Activated CD4-positive, CD25-positive, alpha-beta regulatory T cell treated with anti-CD3 and anti-CD28 coated beads, Interleukin-2, amount 50 U/mL, for 24 hours (primary cell): ENCODE data around the gene GNAZ.

ENCODE experiments used
- ATAC-seq, 2 donors: fragments of 150-1000 bp; cut with Tn5 transposase; one replicate each; pipeline ENCODE4 v1.10.0; 2021; ENCODE audit warnings: mild to moderate bottlenecking in 1 of 2, moderate library complexity in 1 of 2

Gene GNAZ

DNA sequence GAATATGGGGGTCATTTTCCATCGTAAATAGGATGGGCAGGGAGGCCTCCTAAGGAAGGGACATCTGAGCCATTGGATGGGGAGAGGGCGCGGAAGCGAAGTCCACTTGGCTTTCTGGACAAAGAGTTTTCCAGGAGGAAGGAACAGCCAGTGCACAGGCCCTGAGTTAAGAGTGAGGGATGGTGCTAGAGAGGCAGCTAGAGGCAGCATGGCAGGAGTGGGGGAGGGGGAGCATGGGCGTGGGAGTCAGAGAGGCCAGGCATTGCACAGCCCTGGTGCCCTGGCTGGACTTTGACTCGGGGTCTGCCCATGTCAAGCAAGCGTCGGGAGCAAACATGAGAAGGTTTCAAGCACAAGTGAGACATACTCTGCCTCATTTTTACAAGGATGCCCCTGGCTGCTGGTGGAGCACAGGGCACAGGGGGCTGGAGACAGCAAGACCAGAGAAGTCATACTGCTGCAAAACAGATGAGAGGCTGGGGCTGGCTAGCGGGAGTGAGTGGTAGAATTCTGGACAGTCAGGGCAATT, 9.0 kb downstream of the GNAZ start:
- ATAC-seq: no peak

DNA sequence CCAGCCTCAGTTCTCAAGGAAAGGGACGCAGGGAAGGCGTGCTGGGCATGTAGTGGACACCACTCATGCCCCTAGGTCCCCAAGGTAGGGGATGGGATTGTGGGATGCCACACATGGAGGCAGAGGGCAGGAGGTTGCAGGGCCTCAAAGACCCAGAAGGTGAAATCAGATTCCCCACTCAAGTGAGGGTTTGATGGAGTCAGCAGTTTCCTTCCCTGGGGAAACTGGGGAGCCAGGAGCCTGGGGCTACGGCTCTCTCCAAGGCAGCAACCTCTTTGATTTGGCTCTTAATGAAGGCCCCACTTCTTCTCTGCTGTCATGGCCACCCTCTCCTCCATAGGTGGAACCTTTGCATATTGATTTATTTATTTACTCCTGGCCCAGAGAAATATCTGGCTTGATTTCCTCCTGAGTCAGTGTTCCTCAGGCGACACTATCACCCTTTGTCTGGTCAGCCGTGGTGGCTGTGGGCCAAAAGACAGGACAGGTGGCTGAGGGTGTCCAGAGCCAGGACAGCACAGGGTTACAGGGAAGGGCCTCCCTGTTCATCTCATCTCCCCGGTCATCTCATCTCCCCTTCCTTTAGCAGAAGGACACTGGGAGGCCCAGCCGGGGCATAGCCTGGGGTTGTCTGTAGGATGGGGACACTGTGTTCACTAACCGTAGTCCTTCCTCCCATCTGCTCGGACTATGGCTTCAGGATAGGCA, 9.6 kb downstream of the GNAZ start:
- ATAC-seq: no peak

DNA sequence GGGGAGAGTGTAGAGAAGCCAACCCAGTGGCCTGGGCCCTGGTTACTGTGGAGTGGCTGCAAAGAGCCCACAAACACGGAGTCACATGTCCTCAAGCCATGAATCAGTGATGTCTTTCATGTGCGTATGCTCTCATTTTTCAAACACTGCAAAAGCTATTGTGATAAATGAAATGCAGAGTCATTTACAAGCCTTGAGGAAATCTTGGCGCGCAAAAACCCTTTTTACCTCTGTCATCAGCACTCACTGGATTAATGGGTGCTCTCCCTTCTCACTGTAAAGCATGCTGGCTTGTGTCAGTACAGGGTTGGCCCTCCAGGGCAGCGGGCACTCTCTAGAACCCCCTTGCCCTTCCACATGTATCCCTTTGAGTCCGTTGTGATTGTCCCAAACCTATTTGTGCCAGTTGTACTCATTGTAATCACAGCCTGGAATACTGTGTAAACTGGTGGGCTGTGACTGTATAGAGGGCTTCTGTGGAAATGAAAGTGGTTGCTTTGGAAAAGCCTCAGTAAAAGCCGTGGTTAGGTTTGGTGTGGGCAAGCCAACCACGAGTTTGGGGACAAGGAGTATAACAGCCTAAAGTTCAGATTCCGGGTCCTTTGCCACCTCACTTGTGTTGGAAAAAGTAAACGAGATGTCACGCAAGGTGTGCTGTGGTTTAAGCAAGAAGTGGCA, 10.4 kb downstream of the GNAZ start:
- no peak for ATAC-seq

DNA sequence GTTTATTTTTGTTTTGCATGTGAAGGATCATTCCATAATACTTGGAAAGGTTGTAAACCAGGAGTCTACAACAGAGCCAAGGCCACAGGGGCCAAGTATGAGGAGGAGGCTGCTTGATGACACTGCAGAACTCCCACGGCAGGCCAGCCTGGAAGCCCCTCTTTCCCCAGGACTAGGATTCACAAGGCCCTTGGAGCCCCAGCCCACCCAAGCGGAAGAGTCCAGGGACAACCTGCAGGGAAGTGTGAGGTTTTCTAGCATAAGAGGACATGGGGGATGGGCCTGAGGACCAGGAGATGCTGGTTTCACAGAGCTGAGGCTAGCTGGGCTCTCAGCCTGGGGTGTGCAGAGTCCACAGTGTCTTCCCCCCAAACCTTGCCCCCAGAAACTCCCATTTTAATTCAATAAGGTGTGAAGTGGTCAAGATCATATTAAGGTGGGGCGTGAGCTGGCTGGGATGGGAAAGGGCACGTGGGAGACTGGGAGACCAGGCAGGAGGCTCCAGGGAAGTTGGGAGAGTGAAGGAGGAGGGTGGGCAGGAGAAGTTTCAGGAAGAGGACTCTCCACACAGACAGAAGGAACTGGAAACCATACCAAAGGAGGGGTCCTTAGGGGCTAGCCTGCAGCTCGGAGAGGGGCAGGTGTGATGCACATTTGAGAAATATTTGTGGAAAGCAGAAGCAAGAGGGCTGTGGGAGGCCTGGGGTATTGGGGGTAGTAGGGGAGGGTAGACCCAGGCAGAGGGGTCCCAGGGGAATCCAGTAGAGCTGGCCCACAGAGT, 12.4 kb downstream of the GNAZ start:
- ATAC-seq: no peak

DNA sequence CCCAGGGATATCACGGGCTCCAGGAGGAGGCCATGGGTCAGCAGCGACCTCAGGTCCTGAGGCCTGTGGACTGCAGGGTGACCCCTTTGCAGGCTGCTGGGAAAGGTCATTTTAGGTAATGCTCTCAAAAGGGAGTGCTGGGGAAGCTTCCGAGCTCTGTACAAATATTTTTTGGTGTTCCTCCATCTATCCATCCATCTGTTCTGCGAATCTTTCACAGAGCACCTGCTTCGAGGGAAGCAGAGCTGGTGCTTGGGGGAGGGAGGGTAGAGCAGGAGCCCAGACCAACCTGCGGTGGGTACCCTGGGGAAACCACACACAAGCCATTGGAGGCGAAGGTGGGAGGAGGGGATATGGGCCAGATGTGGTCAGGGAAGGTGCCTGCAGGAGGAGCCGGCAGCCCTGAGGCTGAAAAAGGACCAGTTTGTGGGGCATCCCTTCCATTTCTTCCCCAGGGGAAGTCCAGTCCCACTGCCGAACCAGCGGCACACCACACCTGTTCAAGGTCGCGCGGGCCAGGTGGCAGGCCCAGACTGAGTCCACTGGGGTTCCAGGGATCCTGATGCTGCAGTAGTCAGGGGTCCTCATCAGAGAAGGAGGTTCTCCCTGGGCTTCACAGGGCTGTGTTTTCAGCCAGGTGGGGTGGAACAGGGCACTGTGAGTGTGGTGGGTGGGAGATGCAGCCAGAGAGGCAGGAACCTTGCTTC, 13.1 kb downstream of the GNAZ start:
- ATAC-seq: no peak

DNA sequence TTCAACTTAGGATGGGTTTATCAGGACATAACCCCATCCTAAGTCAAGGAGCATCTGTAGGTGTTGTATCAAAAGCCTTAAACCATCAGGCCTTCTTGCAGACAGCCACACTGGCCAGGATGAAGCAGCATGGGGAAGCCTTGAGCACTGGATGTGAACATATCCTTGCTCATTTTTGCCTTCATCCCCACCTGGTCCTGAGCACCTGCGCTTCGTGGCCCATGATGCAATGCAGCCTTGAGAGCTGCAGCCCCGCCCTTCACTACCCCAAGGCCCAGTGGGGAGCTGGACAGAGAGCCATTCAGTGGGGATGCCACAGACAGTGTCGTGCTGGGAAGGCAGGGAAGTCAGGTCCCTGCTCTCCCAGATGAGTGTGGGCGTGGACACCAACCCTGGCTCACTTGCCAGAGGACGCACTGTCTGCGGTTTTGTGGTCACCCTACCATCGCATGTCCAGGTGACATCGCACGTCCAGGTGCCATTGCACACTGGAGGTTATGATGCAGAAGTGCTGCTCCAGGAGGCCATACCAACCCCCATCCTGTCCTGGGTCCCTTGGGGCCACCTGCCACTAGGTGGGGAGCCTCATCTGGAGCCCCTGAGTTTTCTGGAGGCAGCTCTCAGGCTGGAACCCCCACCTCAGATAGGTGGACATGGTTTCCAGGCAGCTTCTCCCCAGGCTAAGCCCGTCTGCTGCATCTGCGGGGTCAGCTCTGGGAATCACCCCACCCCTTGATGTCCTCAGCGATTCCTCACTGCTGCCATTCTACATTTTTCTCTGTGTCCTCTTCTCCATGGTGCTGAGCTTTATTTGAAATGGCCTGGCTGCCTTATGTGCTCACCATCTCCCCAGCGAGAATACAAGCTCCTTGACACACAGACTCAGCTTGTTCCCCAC, 14.4 kb downstream of the GNAZ start:
- ATAC-seq: no peak

DNA sequence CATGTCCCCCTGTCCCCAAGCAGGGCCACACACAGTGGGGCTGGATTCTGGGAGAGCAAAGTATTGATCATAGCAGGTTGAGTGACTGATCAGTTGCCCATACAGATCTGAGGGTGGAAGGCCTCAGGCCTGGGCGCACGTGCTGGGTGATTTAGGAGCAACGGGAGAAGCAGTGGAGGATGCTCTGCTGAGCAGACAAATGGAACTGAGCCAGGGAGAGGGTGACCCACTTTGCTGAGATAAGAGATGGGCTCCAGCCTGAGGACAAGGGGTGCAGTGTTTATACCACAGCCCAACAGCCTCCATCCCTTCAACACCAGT, 15.0 kb downstream of the GNAZ start:
- no peak for ATAC-seq

DNA sequence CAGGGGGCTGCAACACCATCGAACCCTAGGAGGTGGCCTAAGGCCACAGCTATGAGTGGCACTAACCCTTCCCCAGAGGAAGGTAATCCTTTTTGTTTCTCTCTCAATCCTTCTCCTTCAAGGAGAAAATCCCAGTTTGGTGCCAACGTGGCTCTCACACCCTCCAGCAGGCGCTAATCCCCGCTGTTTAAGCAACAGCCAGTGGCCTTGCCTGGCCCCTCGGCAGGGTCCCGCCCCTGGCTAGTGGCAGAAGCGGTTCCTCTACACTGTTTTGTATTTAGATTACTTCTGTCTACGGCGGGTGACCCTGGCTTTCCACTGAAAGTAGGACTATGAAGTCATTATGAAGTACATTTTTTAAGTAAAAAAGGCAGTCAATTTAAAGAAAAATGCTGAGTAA, 15.5 kb downstream of the GNAZ start:
- no peak for ATAC-seq

DNA sequence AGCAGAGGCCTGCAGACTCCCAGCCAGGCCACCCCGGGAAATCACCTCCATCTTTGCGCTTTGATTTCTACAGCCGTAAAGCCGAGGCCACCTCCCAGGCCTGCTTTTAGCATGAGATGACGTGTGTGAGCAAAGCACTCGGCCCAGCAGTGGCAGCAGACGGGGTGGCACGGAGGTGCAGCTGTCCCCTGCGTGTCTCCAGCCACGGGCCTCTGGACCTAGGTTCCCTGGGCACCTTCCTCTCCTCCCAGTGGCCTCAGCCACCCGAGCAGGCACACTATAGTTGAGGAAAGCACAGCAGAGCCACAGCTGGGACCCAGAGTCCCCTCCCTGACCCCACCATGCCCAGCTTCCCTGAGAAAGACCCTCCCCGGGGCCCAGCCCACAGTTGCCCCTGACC, 15.9 kb downstream of the GNAZ start:
- ATAC-seq: no peak

DNA sequence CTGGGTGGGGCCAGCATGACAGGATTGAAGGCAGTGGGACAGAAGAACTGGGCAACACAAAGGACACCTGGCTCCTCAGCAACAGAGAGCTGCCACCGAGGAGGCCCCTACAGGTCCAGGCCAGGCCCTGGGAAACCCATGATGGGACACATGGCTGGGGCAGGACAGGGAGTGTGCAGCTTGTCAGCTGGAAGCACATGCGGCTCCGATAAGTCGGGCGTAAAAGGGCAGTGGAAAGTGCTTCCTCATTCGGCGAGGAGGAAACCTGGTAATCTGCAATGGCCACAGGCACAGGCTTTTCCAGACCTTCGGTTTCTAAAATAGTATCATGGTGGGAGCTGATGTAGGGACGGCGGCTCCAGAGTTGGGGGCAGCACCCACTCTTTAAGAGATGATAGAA, 16.5 kb downstream of the GNAZ start:
- ATAC-seq: no peak

DNA sequence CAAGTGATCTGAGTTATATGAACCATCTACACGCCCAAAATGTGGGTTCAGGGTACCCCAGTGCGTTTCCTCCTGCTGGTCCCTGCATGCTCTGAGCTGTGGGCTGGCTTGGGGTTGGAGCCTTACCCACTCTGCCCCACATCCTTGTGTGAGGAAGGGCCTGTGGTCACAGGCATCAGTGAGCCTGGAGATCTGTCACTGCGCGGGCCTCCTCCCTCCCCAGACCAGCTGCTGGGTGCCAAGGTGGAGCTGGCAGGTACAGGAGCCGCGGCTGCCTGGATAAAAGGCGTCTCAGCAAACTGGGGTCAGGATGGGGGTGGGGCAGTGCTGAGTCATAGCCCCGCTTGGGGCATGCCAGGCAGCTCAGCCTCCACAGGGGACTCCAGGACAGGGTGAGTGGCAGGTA, 17.9 kb downstream of the GNAZ start:
- no peak for ATAC-seq

DNA sequence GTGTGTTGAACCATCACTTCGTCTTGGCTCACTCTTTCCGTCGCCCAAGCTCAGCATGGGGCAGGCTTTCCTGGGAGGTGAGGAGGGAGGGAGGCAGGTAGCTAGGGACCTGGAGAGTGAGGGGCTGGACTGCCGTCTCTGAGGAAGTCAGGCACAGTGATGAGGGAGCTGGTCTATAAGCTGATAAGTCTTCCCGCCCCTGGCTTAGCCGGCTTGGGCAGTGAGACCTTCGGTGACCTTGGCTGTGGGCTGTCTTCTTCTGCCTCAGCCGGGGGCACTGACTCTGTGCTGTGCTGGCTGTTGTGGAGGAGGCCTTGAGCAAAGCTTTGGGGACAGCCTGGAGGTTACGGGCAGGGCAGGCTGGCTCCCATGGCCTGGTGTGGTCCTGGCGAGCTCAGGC, 18.7 kb downstream of the GNAZ start:
- ATAC-seq: no peak

DNA sequence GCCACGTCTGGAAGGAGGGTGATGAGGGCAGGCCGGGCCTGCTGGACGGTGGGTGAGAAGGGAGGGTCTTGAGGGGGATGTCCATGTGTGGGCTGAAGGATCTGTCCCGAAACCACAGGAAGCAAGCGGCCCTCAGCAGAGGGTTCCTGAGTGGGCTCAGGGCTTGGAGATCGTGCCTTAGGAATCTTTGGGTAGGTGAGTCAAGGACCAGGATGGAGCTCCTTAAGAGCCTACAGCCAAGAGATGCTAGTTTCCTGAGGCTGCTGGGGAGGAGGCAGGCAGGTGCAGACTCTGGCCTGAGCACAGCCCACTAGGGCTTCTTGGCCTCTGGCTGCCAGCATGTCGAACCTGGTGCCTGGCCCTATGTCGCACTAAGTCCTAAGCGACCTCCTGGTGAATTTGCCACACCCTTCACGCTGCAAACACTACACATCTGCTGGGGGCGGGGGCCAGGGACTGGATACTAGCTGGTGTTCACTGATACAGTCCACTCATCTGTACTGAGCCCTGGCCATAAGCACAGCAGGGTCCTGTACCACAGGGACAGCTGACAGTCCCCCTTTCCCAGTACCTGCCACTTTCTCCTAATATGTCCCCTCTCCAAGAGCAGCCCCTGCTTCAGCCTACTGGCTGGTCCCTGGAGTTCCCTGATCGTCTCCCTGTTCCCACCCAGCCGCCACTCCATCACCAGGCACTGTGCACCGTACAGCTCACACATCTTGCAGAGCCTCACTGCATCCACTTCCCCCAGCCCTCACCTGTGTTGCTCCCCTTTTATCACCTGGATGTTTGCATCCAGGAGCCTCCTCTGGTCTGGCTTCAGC, 19.5 kb downstream of the GNAZ start:
- ATAC-seq: no peak

DNA sequence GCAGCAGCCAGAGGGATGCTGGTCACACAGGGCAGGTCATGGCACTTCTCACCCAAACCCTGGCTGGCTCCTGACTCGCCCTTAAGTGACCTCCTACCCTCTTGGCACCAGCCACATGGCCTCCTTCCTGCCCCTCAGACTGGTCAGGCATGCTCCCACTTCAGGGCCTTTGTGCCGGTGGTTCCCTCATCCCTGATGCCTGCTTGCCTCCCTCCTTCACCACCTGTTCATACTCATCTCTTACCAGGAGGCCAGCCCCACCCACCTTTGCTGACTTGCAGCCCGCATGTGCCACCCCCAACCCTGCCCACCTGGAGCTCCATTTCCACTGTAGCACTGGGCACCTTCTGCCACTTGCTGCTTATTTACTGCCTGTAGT, 20.1 kb downstream of the GNAZ start:
- ATAC-seq: no peak

DNA sequence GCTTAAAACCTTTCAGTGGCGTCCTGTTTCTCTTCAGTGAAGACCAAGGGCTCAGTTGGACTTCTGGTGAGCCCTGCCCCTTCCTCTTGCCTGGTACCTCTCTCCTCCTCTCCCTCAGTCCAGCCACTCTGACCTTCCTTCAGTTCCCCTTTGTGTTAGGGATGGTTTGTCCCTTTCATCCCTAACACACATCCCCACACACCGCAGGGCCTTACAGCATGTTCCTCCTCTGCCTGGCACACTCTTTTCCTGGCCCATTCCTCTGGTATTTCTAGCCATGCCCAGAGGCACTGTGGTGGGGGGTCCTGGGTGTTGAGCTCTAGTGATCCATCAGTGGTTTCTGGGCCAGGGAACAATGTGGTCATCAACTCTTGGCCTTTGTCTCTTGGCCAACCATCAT, 21.4 kb downstream of the GNAZ start:
- ATAC-seq: no peak

DNA sequence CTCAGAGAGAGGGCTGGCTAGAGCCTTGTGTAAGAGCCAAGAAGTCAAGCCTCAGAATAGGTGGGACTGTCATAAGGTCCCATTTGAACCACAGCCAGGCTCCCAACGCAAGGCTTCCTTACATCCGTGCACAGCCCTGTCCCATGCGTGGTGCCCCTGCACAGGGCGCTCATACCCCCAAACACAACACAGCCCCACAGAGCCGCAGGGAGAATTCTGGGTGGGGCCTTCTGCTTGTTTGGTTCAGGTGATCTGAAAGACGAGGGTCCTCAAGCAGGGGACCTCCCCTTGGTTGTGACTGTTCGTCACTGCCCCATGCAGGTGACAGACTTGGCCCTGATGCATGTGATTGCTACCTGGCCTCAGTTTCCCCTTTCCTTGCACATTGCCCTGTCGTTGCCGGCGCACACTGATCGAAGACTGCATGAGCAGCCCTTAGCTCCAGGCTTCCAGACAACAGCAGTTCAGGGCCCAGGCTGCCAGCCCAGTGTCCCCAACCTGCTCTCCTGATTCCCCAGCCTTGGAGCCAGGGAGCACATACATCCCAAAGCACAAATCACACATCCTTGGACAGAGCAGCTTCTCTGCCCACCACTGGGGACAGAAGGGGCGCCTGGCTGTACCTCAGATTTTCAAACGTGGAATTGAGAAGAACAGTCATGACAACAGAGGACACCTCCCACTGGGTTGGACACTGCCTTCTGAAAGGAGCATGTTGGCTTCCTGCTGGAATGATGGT, 22.1 kb downstream of the GNAZ start:
- no peak for ATAC-seq

DNA sequence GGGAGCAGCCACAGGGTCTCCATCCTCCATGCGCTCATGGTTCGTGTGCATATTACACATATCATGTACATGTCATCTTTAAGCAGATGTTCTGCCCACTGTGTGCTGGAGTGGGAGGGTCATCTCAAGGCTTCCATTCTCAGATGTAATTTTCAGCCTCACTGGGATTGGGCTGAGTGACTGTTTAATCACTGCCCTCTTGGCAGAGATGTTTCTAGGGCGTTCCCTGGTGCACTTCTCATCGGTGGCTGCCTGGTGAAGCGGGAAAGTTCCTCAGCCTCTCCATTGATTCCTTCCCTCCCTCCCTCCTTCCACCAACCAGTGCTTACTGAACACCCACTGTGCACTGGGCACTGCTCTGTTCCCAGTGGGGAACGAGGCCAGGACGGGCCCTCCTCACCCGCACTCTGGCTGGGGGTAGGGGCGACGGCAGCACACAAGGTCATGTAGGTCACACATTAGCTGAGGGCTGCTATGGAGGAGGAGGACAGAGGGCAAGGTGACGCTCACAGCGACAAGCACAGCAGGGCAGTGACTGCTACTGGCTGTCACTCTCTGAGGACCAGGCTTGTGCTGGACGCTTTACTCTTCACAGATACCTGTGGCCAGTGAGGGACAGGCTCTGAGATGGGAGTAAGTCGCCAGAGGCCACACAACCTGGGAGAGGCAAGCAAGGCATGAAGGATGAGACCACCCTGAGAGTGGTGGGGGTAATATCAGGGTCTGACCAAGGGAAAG, 22.9 kb downstream of the GNAZ start:
- no peak for ATAC-seq

DNA sequence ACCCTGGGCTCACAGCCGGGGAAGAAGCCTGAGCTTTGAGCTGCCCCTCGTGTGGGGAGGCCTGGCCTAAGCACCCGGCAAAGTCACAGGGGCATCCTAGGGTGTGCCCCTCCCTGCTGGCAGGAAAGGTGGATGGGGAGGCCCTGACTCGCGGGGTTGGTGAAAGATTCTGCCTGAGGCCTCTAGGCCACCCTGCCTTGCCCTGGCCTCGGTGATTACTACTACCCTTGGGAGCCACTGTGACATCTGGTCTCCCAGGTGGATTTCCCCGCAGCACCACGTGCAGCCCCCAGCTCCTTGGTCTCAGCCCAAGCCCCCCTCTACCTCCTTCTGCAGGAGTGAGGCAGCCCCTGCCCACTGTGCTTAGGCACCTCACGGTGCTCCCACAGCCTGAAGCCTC, 23.9 kb downstream of the GNAZ start:
- no peak for ATAC-seq
